SK-N-SH treated with all-trans-retinoic acid at 6 μM for 48 hours (cell line): Measurements from ENCODE around the gene PACC1.

ENCODE experiments used
- ATAC-seq: fragments of 200-7000 bp; cut with Tn5 transposase; 3 replicates; pipeline ENCODE4 v1.9.1; 2020; ENCODE audit warnings: mild to moderate bottlenecking, moderate library complexity
- BACH2 ChIP-seq: fragments of 250-450 bp; sonication (Bioruptor Pico); IDR thresholded peaks from 2 replicates; pipeline ENCODE4 v1.9.0; 2021; ENCODE audit warnings: mild to moderate bottlenecking, borderline replicate concordance
- CSDC2 ChIP-seq: fragments of 250-450 bp; sonication (Bioruptor Pico); IDR thresholded peaks from 2 replicates; pipeline ENCODE4 v1.5.0; 2020; ENCODE audit warnings: mild to moderate bottlenecking, moderate library complexity
- GLIS3 ChIP-seq: fragments of 250-450 bp; sonication (Bioruptor Pico); IDR thresholded peaks from 2 replicates; pipeline ENCODE4 v1.5.0; 2020; ENCODE audit warnings: mild to moderate bottlenecking, moderate library complexity
- OSR1 ChIP-seq: fragments of 250-450 bp; sonication (Bioruptor Pico); IDR thresholded peaks from 2 replicates; pipeline ENCODE4 v1.8.0; 2022; ENCODE audit warnings: moderate library complexity, mild to moderate bottlenecking, inconsistent platforms
- PPARA ChIP-seq: fragments of 250-450 bp; sonication (Bioruptor Pico); IDR thresholded peaks from 2 replicates; pipeline ENCODE4 v1.5.0; 2020; ENCODE audit warnings: mild to moderate bottlenecking, borderline replicate concordance
- RARB ChIP-seq: fragments of 250-450 bp; sonication (Bioruptor Pico); IDR thresholded peaks from 2 replicates; pipeline ENCODE4 v1.8.0; 2021; ENCODE audit warnings: mild to moderate bottlenecking, moderate library complexity
- TCF4 ChIP-seq: fragments of 250-450 bp; sonication (Bioruptor Pico); IDR thresholded peaks from 2 replicates; pipeline ENCODE4 v1.8.0; 2021; ENCODE audit warnings: mild to moderate bottlenecking, moderate library complexity, borderline replicate concordance
- TOX ChIP-seq: fragments of 250-450 bp; sonication (Bioruptor Pico); IDR thresholded peaks from 2 replicates; pipeline ENCODE4 v1.8.0; 2021; ENCODE audit warnings: mild to moderate bottlenecking, moderate library complexity, borderline replicate concordance
- ZFP3 ChIP-seq: fragments of 250-450 bp; sonication (Bioruptor Pico); IDR thresholded peaks from 2 replicates; pipeline ENCODE4 v1.5.0; 2020; ENCODE audit warnings: mild to moderate bottlenecking, moderate library complexity
- ZFP30 ChIP-seq: fragments of 450-650 bp; formaldehyde crosslinking; IDR thresholded peaks from 2 replicates; pipeline ENCODE4 v1.5.0; 2022; ENCODE audit warnings: mild to moderate bottlenecking, moderate library complexity
- ZNF565 ChIP-seq: fragments of 450-650 bp; formaldehyde crosslinking; conservative IDR thresholded peaks from 2 replicates; pipeline ENCODE4 v1.5.0; 2020; ENCODE audit warnings: low read depth, mild to moderate bottlenecking, moderate library complexity
- ZNF70 ChIP-seq: fragments of 450-650 bp; formaldehyde crosslinking; IDR thresholded peaks from 2 replicates; pipeline ENCODE4 v1.5.0; 2020; ENCODE audit warnings: mild to moderate bottlenecking, moderate library complexity
- ZNF8 ChIP-seq: fragments of 450-650 bp; formaldehyde crosslinking; IDR thresholded peaks from 2 replicates; pipeline ENCODE4 v1.5.0; 2020; ENCODE audit warnings: mild to moderate bottlenecking, moderate library complexity
- TF ChIP-seq, protein P1 (sequence below): fragments of 250-450 bp; sonication (Bioruptor Pico); IDR thresholded peaks from 2 replicates; pipeline ENCODE4 v1.8.0; 2020; ENCODE audit warnings: mild to moderate bottlenecking, moderate library complexity, borderline replicate concordance
- TF ChIP-seq, protein P2 (sequence below): fragments of 250-450 bp; sonication (Bioruptor Pico); IDR thresholded peaks from 2 replicates; pipeline ENCODE4 v1.5.1; 2021; ENCODE audit warnings: mild to moderate bottlenecking, moderate library complexity

PACC1 gene

DNA sequence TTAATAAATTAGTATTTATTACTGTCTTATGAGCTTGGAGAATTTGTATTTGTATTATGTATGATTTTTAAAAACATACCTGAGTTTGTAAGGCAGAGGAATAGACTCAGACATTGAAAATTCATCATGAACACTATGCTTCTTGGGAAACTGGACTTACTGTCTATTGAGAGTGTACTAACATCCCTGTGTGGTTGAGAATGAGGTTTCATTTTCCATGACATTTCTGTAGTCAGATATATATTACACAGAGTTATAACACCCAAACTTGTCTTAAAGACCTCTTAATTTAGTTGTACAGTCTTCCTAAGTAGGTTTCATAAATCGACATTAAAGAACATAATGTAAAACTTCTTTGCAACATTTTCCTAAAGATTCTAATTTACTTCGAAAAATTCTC, 99.5 kb downstream of the PACC1 start:
- no peak for TF ChIP-seq BACH2 (CRISPR knock-in tag)
- TF ChIP-seq, protein P1, sequence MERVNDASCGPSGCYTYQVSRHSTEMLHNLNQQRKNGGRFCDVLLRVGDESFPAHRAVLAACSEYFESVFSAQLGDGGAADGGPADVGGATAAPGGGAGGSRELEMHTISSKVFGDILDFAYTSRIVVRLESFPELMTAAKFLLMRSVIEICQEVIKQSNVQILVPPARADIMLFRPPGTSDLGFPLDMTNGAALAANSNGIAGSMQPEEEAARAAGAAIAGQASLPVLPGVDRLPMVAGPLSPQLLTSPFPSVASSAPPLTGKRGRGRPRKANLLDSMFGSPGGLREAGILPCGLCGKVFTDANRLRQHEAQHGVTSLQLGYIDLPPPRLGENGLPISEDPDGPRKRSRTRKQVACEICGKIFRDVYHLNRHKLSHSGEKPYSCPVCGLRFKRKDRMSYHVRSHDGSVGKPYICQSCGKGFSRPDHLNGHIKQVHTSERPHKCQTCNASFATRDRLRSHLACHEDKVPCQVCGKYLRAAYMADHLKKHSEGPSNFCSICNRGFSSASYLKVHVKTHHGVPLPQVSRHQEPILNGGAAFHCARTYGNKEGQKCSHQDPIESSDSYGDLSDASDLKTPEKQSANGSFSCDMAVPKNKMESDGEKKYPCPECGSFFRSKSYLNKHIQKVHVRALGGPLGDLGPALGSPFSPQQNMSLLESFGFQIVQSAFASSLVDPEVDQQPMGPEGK: no peak
- TF ChIP-seq, protein P2, sequence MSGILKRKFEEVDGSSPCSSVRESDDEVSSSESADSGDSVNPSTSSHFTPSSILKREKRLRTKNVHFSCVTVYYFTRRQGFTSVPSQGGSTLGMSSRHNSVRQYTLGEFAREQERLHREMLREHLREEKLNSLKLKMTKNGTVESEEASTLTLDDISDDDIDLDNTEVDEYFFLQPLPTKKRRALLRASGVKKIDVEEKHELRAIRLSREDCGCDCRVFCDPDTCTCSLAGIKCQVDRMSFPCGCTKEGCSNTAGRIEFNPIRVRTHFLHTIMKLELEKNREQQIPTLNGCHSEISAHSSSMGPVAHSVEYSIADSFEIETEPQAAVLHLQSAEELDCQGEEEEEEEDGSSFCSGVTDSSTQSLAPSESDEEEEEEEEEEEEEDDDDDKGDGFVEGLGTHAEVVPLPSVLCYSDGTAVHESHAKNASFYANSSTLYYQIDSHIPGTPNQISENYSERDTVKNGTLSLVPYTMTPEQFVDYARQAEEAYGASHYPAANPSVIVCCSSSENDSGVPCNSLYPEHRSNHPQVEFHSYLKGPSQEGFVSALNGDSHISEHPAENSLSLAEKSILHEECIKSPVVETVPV (CRISPR knock-in tag): no peak
- no peak for TF ChIP-seq OSR1
- no peak for TF ChIP-seq ZNF70 (CRISPR knock-in tag)
- no peak for TF ChIP-seq CSDC2 (CRISPR knock-in tag)
- no peak for TF ChIP-seq ZNF8 (CRISPR knock-in tag)
- TF ChIP-seq RARB (CRISPR knock-in tag): no peak
- no peak for TF ChIP-seq ZNF565 (CRISPR knock-in tag)
- TF ChIP-seq ZFP3: no peak
- TF ChIP-seq GLIS3: no peak
- no peak for TF ChIP-seq ZFP30
- TF ChIP-seq TCF4 (CRISPR knock-in tag): no peak
- no peak for TF ChIP-seq PPARA (CRISPR knock-in tag)
- TF ChIP-seq TOX (CRISPR knock-in tag): no peak
- no peak for ATAC-seq
